ENCODE measurements around the gene HMCN1. TPM values are rescaled to one million over a fixed set of nuclear protein-coding genes. Genes with fewer than 3 reads are reported as not detected.

Gene HMCN1
- total RNA-seq, 1 experiment from 2014 or later = 0.31 TPM

GRCh38 chr1:186055846-186056245 is 321.7 kb downstream of the HMCN1 start:
- intact Hi-C loops (cut with micrococcal nuclease; ENCODE audit: unreplicated experiment) = no loop called here
- Histone ChIP-seq H3K36me3 (ENCODE audit: low read depth) (no peaks in the 10 kb centered on the region), H3K9me3 (ENCODE audit: insufficient read depth, low read depth) (no peaks in the 10 kb centered on the region), H3K27me3 (ENCODE audit: insufficient read depth, low read depth) (no peaks in the 10 kb centered on the region), H3K9me2 (ENCODE audit: insufficient read depth) (no peaks in the 10 kb centered on the region), H3K27ac (no peak overlapping the region), H3K4me2 (no peak overlapping the region), H3K4me1 (replicated peaks; ENCODE audit: insufficient read depth) (no peaks in the 10 kb centered on the region), H3K79me2 (ENCODE audit: low read depth) (no peaks in the 10 kb centered on the region), H2AFZ (no peak overlapping the region), H3F3A (ENCODE audit: insufficient read depth, low read depth) (no peaks in the 10 kb centered on the region), H3K4me3 (no peak overlapping the region), H4K20me1 (ENCODE audit: insufficient read depth) (no peaks in the 10 kb centered on the region)
- BruUV-seq (replicated peaks) = no TSS peak
- no peak for DNase-seq
- TF ChIP-seq CTCF (conservative IDR thresholded peaks at IDR 0.05) (no peak), EZH2 (IDR thresholded peaks at IDR 0.05; ENCODE audit: low read depth) (no peak)
- POLR2A ChIA-PET (ENCODE audit: unreplicated experiment) = no interaction called here
- CTCF ChIA-PET = no interaction called here

- H3K36me3 ChIP-seq (ENCODE audit: low read depth) = no peaks in the 10 kb centered on the region
- ChIA-PET POLR2A (ENCODE audit: unreplicated experiment) (no interaction called here), CTCF (no interaction called here)
- no peak overlapping the region for H3K4me2 ChIP-seq
- H3K27me3 ChIP-seq (ENCODE audit: insufficient read depth, low read depth) = no peaks in the 10 kb centered on the region
- no peak for DNase-seq
- no TSS peak for BruUV-seq (replicated peaks)
- H3K79me2 ChIP-seq (ENCODE audit: low read depth) = no peaks in the 10 kb centered on the region
- no peak overlapping the region for H2AFZ ChIP-seq
- TF ChIP-seq EZH2 (IDR thresholded peaks at IDR 0.05; ENCODE audit: low read depth) (no peak), CTCF (conservative IDR thresholded peaks at IDR 0.05) (no peak)
- no peaks in the 10 kb centered on the region for H3F3A ChIP-seq (ENCODE audit: insufficient read depth, low read depth)
- H3K9me3 ChIP-seq (ENCODE audit: insufficient read depth, low read depth) = no peaks in the 10 kb centered on the region
- intact Hi-C loops (cut with micrococcal nuclease; ENCODE audit: unreplicated experiment) = no loop called here
- no peak overlapping the region for H3K27ac ChIP-seq
- no peak overlapping the region for H3K4me3 ChIP-seq
- H4K20me1 ChIP-seq (ENCODE audit: insufficient read depth) = no peaks in the 10 kb centered on the region
- no peaks in the 10 kb centered on the region for H3K4me1 ChIP-seq (replicated peaks; ENCODE audit: insufficient read depth)
- no peaks in the 10 kb centered on the region for H3K9me2 ChIP-seq (ENCODE audit: insufficient read depth)
Observed at GRCh38 chr1:186057086-186057485, 322.9 kb downstream of the HMCN1 start.

GRCh38 chr1:186059311-186059710 is 325.1 kb downstream of the HMCN1 start:
- Histone ChIP-seq H3K9me2 (ENCODE audit: insufficient read depth) (no peaks in the 10 kb centered on the region), H3K4me2 (no peak overlapping the region), H3K79me2 (ENCODE audit: low read depth) (no peaks in the 10 kb centered on the region), H3K36me3 (ENCODE audit: low read depth) (no peaks in the 10 kb centered on the region), H3K9me3 (ENCODE audit: insufficient read depth, low read depth) (no peaks in the 10 kb centered on the region), H3K4me1 (replicated peaks; ENCODE audit: insufficient read depth) (no peaks in the 10 kb centered on the region), H3F3A (ENCODE audit: insufficient read depth, low read depth) (no peaks in the 10 kb centered on the region), H4K20me1 (ENCODE audit: insufficient read depth) (no peaks in the 10 kb centered on the region), H3K27ac (no peak overlapping the region), H3K4me3 (no peak overlapping the region), H3K27me3 (ENCODE audit: insufficient read depth, low read depth) (no peaks in the 10 kb centered on the region), H2AFZ (peak overlapping the region; percentile 50; the same call in 1 of the 2 replicates)
- DNase-seq = no peak
- intact Hi-C loops (cut with micrococcal nuclease; ENCODE audit: unreplicated experiment) = no loop called here
- ChIA-PET CTCF (no interaction called here), POLR2A (ENCODE audit: unreplicated experiment) (no interaction called here)
- no TSS peak for BruUV-seq (replicated peaks)
- TF ChIP-seq CTCF (conservative IDR thresholded peaks at IDR 0.05) (no peak), EZH2 (IDR thresholded peaks at IDR 0.05; ENCODE audit: low read depth) (no peak)
